Measurements from ENCODE around the gene NYAP1. TPM values are rescaled to one million over a fixed set of nuclear protein-coding genes. Genes with fewer than 3 reads are reported as not detected.
A peak's percentile ranks its signal among the peaks of the same experiment; 100 is the strongest.

The NYAP1 gene
- total and polyA plus RNA-seq, 2 donors from 2014 or later: 0.41 to 0.69 TPM

GRCh38 chr7:100488333-100489095, 4.8 kb downstream of the NYAP1 start:
- Histone ChIP-seq H3K9me3 (ENCODE audit: control insufficient read depth in 2 of 3, insufficient read depth in 1 of 3, low read length in 3 of 3) (no peaks in the 10 kb centered on the region), H3K27ac (ENCODE audit: low read depth in 2 of 2, low read length in 2 of 2) (no peak overlapping the region), H3K36me3 (ENCODE audit: control insufficient read depth in 2 of 3, insufficient read depth in 3 of 3, low read length in 3 of 3) (no peaks in the 10 kb centered on the region), H3K27me3 (ENCODE audit: control insufficient read depth, insufficient read depth, low read length) (no peaks in the 10 kb centered on the region), H3K9ac (ENCODE audit: low read length in 3 of 3) (no peak overlapping the region), H3K4me3 (ENCODE audit: low read length in 3 of 3) (no peak overlapping the region), H3K4me1 (ENCODE audit: control insufficient read depth in 2 of 3, insufficient read depth in 2 of 3, low read depth in 1 of 3, low read length in 3 of 3) (peaks cover 0 to 2% (median 0%) of the 10 kb centered on the region in 3 donors)
- TF ChIP-seq, protein P1, sequence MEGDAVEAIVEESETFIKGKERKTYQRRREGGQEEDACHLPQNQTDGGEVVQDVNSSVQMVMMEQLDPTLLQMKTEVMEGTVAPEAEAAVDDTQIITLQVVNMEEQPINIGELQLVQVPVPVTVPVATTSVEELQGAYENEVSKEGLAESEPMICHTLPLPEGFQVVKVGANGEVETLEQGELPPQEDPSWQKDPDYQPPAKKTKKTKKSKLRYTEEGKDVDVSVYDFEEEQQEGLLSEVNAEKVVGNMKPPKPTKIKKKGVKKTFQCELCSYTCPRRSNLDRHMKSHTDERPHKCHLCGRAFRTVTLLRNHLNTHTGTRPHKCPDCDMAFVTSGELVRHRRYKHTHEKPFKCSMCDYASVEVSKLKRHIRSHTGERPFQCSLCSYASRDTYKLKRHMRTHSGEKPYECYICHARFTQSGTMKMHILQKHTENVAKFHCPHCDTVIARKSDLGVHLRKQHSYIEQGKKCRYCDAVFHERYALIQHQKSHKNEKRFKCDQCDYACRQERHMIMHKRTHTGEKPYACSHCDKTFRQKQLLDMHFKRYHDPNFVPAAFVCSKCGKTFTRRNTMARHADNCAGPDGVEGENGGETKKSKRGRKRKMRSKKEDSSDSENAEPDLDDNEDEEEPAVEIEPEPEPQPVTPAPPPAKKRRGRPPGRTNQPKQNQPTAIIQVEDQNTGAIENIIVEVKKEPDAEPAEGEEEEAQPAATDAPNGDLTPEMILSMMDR (IDR thresholded peaks at IDR 0.05; ENCODE audit: borderline replicate concordance, extremely low read depth, insufficient read depth): no peak
- DNase-seq: no peak
- intact Hi-C loops (cut with DNase I): no loop called here
- no peak for FAIRE-seq

GRCh38 chr7:100489121-100489520, 5.4 kb downstream of the NYAP1 start:
- no peak overlapping the region for H3K27ac ChIP-seq (ENCODE audit: low read depth in 2 of 2, low read length in 2 of 2)
- peak in 1 of 5 donors; percentile 67 for DNase-seq
- intact Hi-C loops (cut with DNase I): no loop called here
- H3K4me3 ChIP-seq (ENCODE audit: low read length in 3 of 3): no peak overlapping the region
- no peaks in the 10 kb centered on the region for H3K9me3 ChIP-seq (ENCODE audit: control insufficient read depth in 2 of 3, insufficient read depth in 1 of 3, low read length in 3 of 3)
- FAIRE-seq: no peak
- TF ChIP-seq, protein P1 (IDR thresholded peaks at IDR 0.05; ENCODE audit: borderline replicate concordance, extremely low read depth, insufficient read depth): no peak
- peaks cover 0 to 5% (median 0%) of the 10 kb centered on the region in 3 donors for H3K4me1 ChIP-seq (ENCODE audit: control insufficient read depth in 2 of 3, insufficient read depth in 2 of 3, low read depth in 1 of 3, low read length in 3 of 3)
- no peaks in the 10 kb centered on the region for H3K27me3 ChIP-seq (ENCODE audit: control insufficient read depth, insufficient read depth, low read length)
- no peak overlapping the region for H3K9ac ChIP-seq (ENCODE audit: low read length in 3 of 3)
- H3K36me3 ChIP-seq (ENCODE audit: control insufficient read depth in 2 of 3, insufficient read depth in 3 of 3, low read length in 3 of 3): no peaks in the 10 kb centered on the region

DNA sequence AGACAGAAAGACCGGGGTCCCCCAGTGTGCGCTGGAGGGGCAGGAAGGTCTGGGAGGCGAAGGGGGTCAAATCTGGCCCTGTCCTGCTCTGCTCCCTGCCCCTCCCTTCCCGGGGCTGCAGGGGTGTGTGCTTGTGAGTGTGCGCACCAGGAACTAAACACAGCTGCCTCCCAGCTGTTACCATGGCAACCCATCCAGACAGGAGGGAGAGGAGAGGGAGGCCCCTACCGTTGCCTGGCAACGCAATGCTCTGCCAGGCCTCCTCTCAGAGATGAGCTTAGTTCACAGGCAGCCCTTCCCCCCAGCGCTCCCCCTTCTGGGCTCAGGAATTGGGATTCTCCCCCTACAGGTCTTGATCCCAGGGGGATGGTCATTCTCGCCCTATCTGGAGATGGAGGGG, 6.1 kb downstream of the NYAP1 start:
- FAIRE-seq (no peak), DNase-seq (peak; percentile 89 to 99 (median 96))
- no peaks in the 10 kb centered on the region for H3K27me3 ChIP-seq (ENCODE audit: control insufficient read depth, insufficient read depth, low read length)
- intact Hi-C loops (cut with DNase I): no loop called here
- no peak overlapping the region for H3K4me3 ChIP-seq (ENCODE audit: low read length in 3 of 3)
- no peak overlapping the region for H3K27ac ChIP-seq (ENCODE audit: low read depth in 2 of 2, low read length in 2 of 2)
- H3K4me1 ChIP-seq (ENCODE audit: control insufficient read depth in 2 of 3, insufficient read depth in 2 of 3, low read depth in 1 of 3, low read length in 3 of 3): peaks cover 0 to 5% (median 0%) of the 10 kb centered on the region in 3 donors
- no peaks in the 10 kb centered on the region for H3K9me3 ChIP-seq (ENCODE audit: control insufficient read depth in 2 of 3, insufficient read depth in 1 of 3, low read length in 3 of 3)
- TF ChIP-seq, protein P1 (IDR thresholded peaks at IDR 0.05; ENCODE audit: borderline replicate concordance, extremely low read depth, insufficient read depth): no peak
- H3K36me3 ChIP-seq (ENCODE audit: control insufficient read depth in 2 of 3, insufficient read depth in 3 of 3, low read length in 3 of 3): no peaks in the 10 kb centered on the region
- H3K9ac ChIP-seq (ENCODE audit: low read length in 3 of 3): no peak overlapping the region

All from kidney (tissue), 14 donors.